AG04449 (cell line): ENCODE measurements around the gene CD276.
A peak's percentile ranks its signal among the peaks of the same experiment; 100 is the strongest.
"Not testable (repeated sequence)": the region's sequence is repeated elsewhere in the genome, so short reads cannot be mapped to it uniquely, and the experiment has no call there.

Experiments used
- CTCF ChIA-PET: fragments of 350-600 bp; formaldehyde crosslinking; extraction: SDS; loops from one replicate; lab custom pipeline; 2021; ENCODE audit warnings: antibody characterized with exemption; lab: Yijun Ruan, JAX
- POLR2A ChIA-PET: fragments of 400-600, 350-600 bp; formaldehyde crosslinking; extraction: SDS; loops from one replicate; lab custom pipeline; 2020; ENCODE audit warnings: antibody characterized with exemption, inconsistent platforms; lab: Yijun Ruan, JAX
- DNase-seq: peaks from one replicate; pipeline ENCODE4 v3.0.0-alpha.2; 2010; ENCODE audit warnings: low read depth, low spot score
- H3K4me3 ChIP-seq: 2 replicates; pipeline ENCODE4 v1.5.1; 2011; ENCODE audit warnings: low read depth, mild to moderate bottlenecking, control low read depth, low read length
- TF ChIP-seq, protein P1 (sequence below): IDR thresholded peaks from one replicate; pipeline ENCODE4 v1.5.1; 2011; ENCODE audit warnings: mild to moderate bottlenecking, moderate library complexity, low read length, control low read depth, inconsistent platforms; ENCODE audit not compliant: insufficient read depth; ENCODE audit errors: missing control alignments

The CD276 gene

DNA sequence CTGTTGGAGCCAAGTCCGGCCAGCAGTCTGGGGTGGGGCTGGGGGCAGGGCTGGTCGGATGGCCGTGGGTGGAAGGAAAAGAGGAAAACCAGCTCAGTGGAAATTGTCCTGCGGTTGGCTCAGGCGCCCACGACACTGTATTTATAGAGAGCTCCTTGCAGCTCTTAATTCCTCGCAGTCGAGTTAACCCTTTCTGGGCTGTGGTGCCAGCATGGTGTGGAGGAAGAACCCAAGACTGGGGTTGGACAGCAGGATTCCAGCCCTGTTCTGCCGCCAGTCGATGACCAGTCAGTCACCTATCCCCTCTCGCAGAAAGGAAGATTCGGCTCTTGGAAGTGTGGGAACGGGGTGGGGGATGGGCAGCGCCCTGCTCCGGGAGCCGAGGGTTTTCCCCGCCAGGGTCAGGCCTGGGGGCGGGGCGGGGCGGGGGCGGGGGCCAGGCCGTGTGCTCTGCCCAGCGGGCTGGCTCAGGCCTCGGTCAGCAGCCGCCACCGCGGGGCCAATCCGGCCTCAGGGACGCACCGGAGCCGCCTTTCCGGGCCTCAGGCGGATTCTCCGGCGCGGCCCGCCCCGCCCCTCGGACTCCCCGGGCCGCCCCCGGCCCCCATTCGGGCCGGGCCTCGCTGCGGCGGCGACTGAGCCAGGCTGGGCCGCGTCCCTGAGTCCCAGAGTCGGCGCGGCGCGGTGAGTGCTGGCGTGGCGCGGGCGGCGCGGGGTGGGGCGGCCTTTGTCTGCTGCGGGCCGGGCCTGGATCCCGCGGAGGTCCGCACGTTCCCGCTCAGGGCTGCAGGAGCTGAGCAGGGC lies at the start of gene CD276:
TSS of gene CD276 (plus strand) at position 607 of the 804 bp plus-strand sequence. CDS start 15,257 bp downstream, outside the sequence.
- no peak for DNase-seq
- peak within 1 kb of the TSS; percentile 85 for H3K4me3 ChIP-seq
- ChIA-PET CTCF (interaction anchor here (0.9 to 15.1 kb wide), 10 partner anchors 11 to 124 kb away, joined by 3 to 378 read pairs (median 8); partner anchors contain the start of gene NPTN), POLR2A (interaction anchor here (1.1 to 2.4 kb wide), 3 partner anchors 13 to 52 kb away, joined by 3 to 6 read pairs (median 5); partner anchors contain the start of gene NPTN)
- TF ChIP-seq, protein P1, sequence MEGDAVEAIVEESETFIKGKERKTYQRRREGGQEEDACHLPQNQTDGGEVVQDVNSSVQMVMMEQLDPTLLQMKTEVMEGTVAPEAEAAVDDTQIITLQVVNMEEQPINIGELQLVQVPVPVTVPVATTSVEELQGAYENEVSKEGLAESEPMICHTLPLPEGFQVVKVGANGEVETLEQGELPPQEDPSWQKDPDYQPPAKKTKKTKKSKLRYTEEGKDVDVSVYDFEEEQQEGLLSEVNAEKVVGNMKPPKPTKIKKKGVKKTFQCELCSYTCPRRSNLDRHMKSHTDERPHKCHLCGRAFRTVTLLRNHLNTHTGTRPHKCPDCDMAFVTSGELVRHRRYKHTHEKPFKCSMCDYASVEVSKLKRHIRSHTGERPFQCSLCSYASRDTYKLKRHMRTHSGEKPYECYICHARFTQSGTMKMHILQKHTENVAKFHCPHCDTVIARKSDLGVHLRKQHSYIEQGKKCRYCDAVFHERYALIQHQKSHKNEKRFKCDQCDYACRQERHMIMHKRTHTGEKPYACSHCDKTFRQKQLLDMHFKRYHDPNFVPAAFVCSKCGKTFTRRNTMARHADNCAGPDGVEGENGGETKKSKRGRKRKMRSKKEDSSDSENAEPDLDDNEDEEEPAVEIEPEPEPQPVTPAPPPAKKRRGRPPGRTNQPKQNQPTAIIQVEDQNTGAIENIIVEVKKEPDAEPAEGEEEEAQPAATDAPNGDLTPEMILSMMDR = no peak

DNA sequence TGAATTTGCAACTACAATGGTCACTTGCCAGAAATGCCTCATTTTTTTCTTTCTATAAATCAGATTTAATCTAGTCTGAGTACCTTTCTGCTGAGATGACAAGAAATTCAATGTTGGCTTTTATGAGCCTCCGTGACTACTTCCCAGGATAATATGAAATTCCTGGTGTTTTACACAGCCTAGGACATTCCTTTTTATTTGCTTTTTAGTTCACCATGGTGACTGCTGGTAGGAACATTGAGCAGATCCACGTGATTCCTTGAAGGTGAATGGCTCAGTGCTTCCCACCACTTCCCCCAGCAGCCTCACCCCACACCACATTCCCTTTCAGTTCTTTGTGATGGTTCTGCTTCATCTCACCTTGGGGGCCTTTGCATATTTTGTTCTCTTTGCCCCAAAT lies 46.7 kb upstream of the CD276 start:
- CTCF ChIA-PET = interaction anchor here (0.8 to 19.2 kb wide), 34 partner anchors 9 to 354 kb away, joined by 3 to 459 read pairs (median 16); partner anchors contain the start of gene CD276
- POLR2A ChIA-PET = no interaction called here
- TF ChIP-seq, protein P1 = no peak
- no peak overlapping the region for H3K4me3 ChIP-seq
- no peak for DNase-seq

DNA sequence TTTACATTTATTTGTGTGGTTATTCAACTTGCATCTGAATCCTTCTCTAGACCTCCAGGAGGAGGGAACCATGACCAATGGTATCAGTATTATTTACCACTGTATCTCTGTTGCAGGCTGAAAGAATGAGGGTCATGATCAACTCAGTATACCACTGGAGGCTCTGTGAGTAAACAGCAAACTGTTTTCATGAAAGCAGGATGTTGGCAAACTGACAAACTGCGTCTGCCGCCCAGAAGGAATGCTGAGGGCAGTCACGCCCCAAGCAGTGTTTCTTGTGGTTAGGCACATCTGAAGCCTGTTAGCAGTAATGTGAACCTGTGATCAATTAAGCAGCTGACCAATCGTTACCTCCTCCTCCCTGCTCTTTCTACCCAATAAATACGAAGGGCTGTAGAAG lies 44.7 kb upstream of the CD276 start:
- POLR2A ChIA-PET, DNase-seq, H3K4me3 ChIP-seq: not testable (repeated sequence)
- CTCF ChIA-PET = interaction anchor here (1.0 to 19.2 kb wide), 5 partner anchors 14 to 77 kb away, joined by 3 to 459 read pairs (median 165); partner anchors contain the start of gene CD276

DNA sequence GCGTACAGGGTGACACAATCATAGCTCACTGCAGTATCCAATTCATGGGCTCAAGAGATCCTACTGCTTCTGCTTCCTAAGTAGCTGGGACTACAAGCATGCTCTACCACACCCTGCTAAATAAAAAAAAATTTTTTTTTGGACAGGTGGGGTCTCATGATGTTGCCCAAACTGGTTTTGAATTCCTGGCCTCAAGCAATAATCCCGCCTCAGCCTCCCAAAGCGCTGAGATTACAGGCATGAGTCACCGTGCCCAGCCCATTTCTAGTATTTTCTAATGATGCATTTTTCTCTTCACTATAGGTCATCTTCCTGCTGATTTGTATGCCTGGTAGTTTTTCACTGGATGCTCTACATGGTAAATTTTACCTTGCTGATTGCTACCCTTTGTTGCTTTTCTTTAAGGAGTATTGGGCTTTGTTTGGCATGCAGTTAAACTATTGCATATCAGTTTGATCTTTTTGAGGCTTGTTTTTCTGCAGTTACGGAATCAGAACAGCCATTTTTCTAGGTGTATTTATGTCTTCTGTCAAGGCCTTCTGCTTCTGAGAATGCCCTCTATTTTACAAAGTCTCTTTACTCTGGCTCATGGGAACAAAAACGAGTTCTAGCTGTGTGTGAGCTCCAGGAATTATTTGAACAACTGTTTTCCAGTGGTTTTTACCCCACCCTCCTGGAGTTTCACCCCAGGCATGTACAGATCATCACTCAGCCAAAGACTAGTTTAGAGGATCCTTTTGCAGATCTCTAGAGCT lies 36.7 kb upstream of the CD276 start:
- ChIA-PET CTCF (interaction anchor here (5.4 kb wide), 1 partner anchor 11 kb away, joined by 74 read pairs; no protein-coding TSS in a partner anchor), POLR2A (no interaction called here)
- DNase-seq = no peak
- H3K4me3 ChIP-seq = no peak overlapping the region
- TF ChIP-seq, protein P1 = no peak

DNA sequence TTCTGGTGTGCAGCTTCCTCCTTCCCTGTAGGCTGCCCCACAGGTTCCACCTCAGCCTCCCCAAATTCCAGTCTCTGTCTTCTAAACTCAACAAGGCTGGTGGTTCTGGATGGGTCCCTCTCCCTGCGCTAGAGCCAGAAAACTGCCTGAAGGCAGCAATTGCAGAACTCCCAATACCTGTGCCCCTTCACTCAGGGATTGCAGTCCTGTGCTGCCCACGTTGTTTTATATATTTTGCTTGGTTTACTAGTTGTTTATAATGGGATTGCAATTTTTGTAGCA lies 36.2 kb upstream of the CD276 start:
- no peak overlapping the region for H3K4me3 ChIP-seq
- POLR2A ChIA-PET = no interaction called here
- CTCF ChIA-PET = interaction anchor here (5.4 kb wide), 1 partner anchor 11 kb away, joined by 74 read pairs; no protein-coding TSS in a partner anchor
- TF ChIP-seq, protein P1 = no peak
- DNase-seq = no peak

DNA sequence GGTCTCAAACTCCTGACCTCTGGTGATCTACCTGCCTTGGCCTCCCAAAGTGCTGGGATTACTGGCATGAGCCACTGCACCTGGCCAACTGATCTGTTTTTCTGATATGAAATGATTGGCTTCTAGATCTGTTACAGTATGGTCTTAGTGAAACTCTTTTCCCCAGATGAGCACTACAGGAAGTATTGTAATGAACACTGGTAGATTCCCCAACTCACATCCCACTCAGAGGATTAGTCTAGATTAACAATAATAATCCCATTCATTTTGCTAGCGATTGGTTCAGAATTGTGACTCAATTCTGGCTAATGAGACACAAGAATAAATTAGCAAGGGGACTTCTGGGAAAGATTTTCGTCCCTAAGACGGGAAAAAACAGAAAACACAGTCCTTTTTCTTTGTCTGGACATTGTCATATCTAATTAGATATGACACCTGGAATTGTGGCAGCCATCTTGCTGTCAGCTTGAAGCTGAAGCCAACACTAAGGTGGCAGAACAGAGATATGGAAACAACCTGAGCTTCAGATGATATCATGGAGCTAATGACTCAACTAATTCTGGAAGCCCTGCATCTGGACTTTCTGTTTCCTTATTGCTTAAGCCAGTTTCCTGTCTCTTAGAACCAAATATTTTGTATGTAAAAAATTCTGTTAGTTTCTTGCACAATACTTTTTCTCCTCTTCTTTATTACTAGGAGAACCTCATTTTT lies 33.6 kb upstream of the CD276 start:
- no peak overlapping the region for H3K4me3 ChIP-seq
- TF ChIP-seq, protein P1 = no peak
- ChIA-PET POLR2A (no interaction called here), CTCF (interaction anchor here (0.6 to 3.0 kb wide), 3 partner anchors 14 to 107 kb away, joined by 3 to 33 read pairs (median 5); no protein-coding TSS in a partner anchor)
- DNase-seq = no peak
